HAP-1 (cell line): ENCODE results near the gene PNMT.

Experiments
- DNase-seq, 2 experiments: peaks; one replicate each; pipeline ENCODE4 v3.0.0-alpha.2; 2016 to 2020; ENCODE audit warnings: low spot score in 2 of 2
- H3K27me3 ChIP-seq: fragments of 250-450 bp; sonication (Bioruptor Pico); 2 replicates; pipeline ENCODE4 v1.5.1; 2020; ENCODE audit warnings: low read depth, mild to moderate bottlenecking, moderate library complexity
- H3K36me3 ChIP-seq: fragments of 250-450 bp; sonication (Bioruptor Pico); replicated peaks from 2 replicates; pipeline ENCODE4 v1.5.1; 2020; ENCODE audit warnings: mild to moderate bottlenecking
- H3K4me1 ChIP-seq: fragments of 250-450 bp; sonication (Bioruptor Pico); 2 replicates; pipeline ENCODE4 v1.5.1; 2020; ENCODE audit warnings: mild to moderate bottlenecking
- H3K4me3 ChIP-seq: fragments of 250-450 bp; sonication (Bioruptor Pico); 2 replicates; pipeline ENCODE4 v1.5.1; 2020; ENCODE audit warnings: mild to moderate bottlenecking, moderate library complexity
- H3K9me3 ChIP-seq: fragments of 250-450 bp; sonication (Bioruptor Pico); 2 replicates; pipeline ENCODE4 v1.5.1; 2020; ENCODE audit warnings: mild to moderate bottlenecking, moderate library complexity
- in situ Hi-C: fragments of 300-500 bp; cut with MboI; formaldehyde crosslinking; loops from 3 replicates; pipeline ENCODE4 v1.14.3; 2020; ENCODE audit warnings: low sequenced_read_pairs, inconsistent platforms, mixed read lengths

The PNMT gene

GRCh38 chr17:39653316-39653661 lies 15.0 kb upstream of the PNMT start:
- Histone ChIP-seq H3K27me3 (no peaks in the 10 kb centered on the region), H3K36me3 (no peaks in the 10 kb centered on the region; the same call in 1 of the 2 replicates), H3K4me1 (peaks cover 16% of the 10 kb centered on the region; the same call in 1 of the 2 replicates), H3K4me3 (no peak overlapping the region), H3K9me3 (no peaks in the 10 kb centered on the region)
- in situ Hi-C loops = no loop called here
- no peak for DNase-seq

GRCh38 chr17:39653662-39654331 lies 14.5 kb upstream of the PNMT start:
- DNase-seq = peak; percentile 38 to 89
- no peaks in the 10 kb centered on the region for H3K9me3 ChIP-seq
- no peaks in the 10 kb centered on the region; the same call in 1 of the 2 replicates for H3K36me3 ChIP-seq
- no peak overlapping the region for H3K4me3 ChIP-seq
- in situ Hi-C loops = no loop called here
- no peaks in the 10 kb centered on the region for H3K27me3 ChIP-seq
- H3K4me1 ChIP-seq = peaks cover 16% of the 10 kb centered on the region; the same call in 1 of the 2 replicates

- DNase-seq = no peak
- no peaks in the 10 kb centered on the region for H3K27me3 ChIP-seq
- no peaks in the 10 kb centered on the region for H3K9me3 ChIP-seq
- H3K36me3 ChIP-seq = no peaks in the 10 kb centered on the region; the same call in 1 of the 2 replicates
- H3K4me3 ChIP-seq = no peak overlapping the region
- in situ Hi-C loops = no loop called here
- peaks cover 16% of the 10 kb centered on the region; the same call in 1 of the 2 replicates for H3K4me1 ChIP-seq
Observed at GRCh38 chr17:39655105-39655504, 13.1 kb upstream of the PNMT start.

GRCh38 chr17:39658346-39658745 lies 9.9 kb upstream of the PNMT start:
- Histone ChIP-seq H3K4me1 (peaks cover 4% of the 10 kb centered on the region; the same call in 1 of the 2 replicates), H3K27me3 (no peaks in the 10 kb centered on the region), H3K4me3 (no peak overlapping the region), H3K9me3 (no peaks in the 10 kb centered on the region), H3K36me3 (no peaks in the 10 kb centered on the region; the same call in 1 of the 2 replicates)
- in situ Hi-C loops = no loop called here
- no peak for DNase-seq

GRCh38 chr17:39658760-39659159 lies 9.5 kb upstream of the PNMT start:
- Histone ChIP-seq H3K4me3 (no peak overlapping the region), H3K9me3 (no peaks in the 10 kb centered on the region), H3K4me1 (peaks cover under 1% of the 10 kb centered on the region; the same call in 1 of the 2 replicates), H3K27me3 (no peaks in the 10 kb centered on the region), H3K36me3 (no peaks in the 10 kb centered on the region; the same call in 1 of the 2 replicates)
- no peak for DNase-seq
- in situ Hi-C loops = no loop called here

GRCh38 chr17:39659279-39660010 lies 8.8 kb upstream of the PNMT start:
- no peak for DNase-seq
- Histone ChIP-seq H3K4me3 (no peak overlapping the region), H3K27me3 (no peaks in the 10 kb centered on the region), H3K4me1 (no peaks in the 10 kb centered on the region), H3K36me3 (no peaks in the 10 kb centered on the region), H3K9me3 (no peaks in the 10 kb centered on the region)
- in situ Hi-C loops = no loop called here

- H3K4me1 ChIP-seq = no peaks in the 10 kb centered on the region
- no peaks in the 10 kb centered on the region for H3K27me3 ChIP-seq
- no peak for DNase-seq
- in situ Hi-C loops = no loop called here
- H3K36me3 ChIP-seq = no peaks in the 10 kb centered on the region
- no peaks in the 10 kb centered on the region for H3K9me3 ChIP-seq
- H3K4me3 ChIP-seq = no peak overlapping the region
Observed at GRCh38 chr17:39660011-39660360, 8.3 kb upstream of the PNMT start.

- no peaks in the 10 kb centered on the region for H3K36me3 ChIP-seq
- DNase-seq = no peak
- H3K4me3 ChIP-seq = no peak overlapping the region
- no peaks in the 10 kb centered on the region for H3K4me1 ChIP-seq
- no peaks in the 10 kb centered on the region for H3K9me3 ChIP-seq
- H3K27me3 ChIP-seq = no peaks in the 10 kb centered on the region
- in situ Hi-C loops = no loop called here
Observed at GRCh38 chr17:39660397-39661385, 7.6 kb upstream of the PNMT start.

GRCh38 chr17:39661744-39662541 lies 6.3 kb upstream of the PNMT start:
- no peak for DNase-seq
- no peaks in the 10 kb centered on the region for H3K36me3 ChIP-seq
- H3K27me3 ChIP-seq = no peaks in the 10 kb centered on the region
- in situ Hi-C loops = no loop called here
- no peaks in the 10 kb centered on the region for H3K4me1 ChIP-seq
- no peaks in the 10 kb centered on the region for H3K9me3 ChIP-seq
- no peak overlapping the region for H3K4me3 ChIP-seq

- Histone ChIP-seq H3K27me3 (no peaks in the 10 kb centered on the region), H3K9me3 (no peaks in the 10 kb centered on the region), H3K4me1 (no peaks in the 10 kb centered on the region), H3K4me3 (no peak overlapping the region), H3K36me3 (no peaks in the 10 kb centered on the region)
- no peak for DNase-seq
- in situ Hi-C loops = no loop called here
Observed at GRCh38 chr17:39662551-39663339, 5.5 kb upstream of the PNMT start.

GRCh38 chr17:39663340-39663687 lies 4.9 kb upstream of the PNMT start:
- no peaks in the 10 kb centered on the region for H3K27me3 ChIP-seq
- H3K9me3 ChIP-seq = no peaks in the 10 kb centered on the region
- no peak for DNase-seq
- H3K36me3 ChIP-seq = no peaks in the 10 kb centered on the region
- no peak overlapping the region for H3K4me3 ChIP-seq
- peaks cover 3% of the 10 kb centered on the region for H3K4me1 ChIP-seq
- in situ Hi-C loops = no loop called here

- DNase-seq = peak in 1 of 2 experiments; percentile 41
- Histone ChIP-seq H3K4me3 (no peak overlapping the region), H3K4me1 (peaks cover 5% of the 10 kb centered on the region), H3K36me3 (no peaks in the 10 kb centered on the region), H3K27me3 (no peaks in the 10 kb centered on the region), H3K9me3 (no peaks in the 10 kb centered on the region)
- in situ Hi-C loops = no loop called here
Observed at GRCh38 chr17:39663688-39664580, 4.3 kb upstream of the PNMT start.
